Activated CD4-positive, alpha-beta memory T cell treated with anti-CD3 and anti-CD28 coated beads for 36 hours (primary cell): Measurements from ENCODE around the gene OR13F1. TPM values are rescaled to one million over a fixed set of nuclear protein-coding genes. Genes with fewer than 3 reads are reported as not detected.

ENCODE experiments used
- CTCF ChIA-PET: fragments of 350-600 bp; sonication (Branson Sonifier 250); formaldehyde crosslinking; loops from one replicate; lab custom pipeline; 2021; ENCODE audit warnings: antibody characterized with exemption, inconsistent platforms; lab: Charles Lee
- POLR2A ChIA-PET: fragments of 350-600 bp; sonication (Branson Sonifier 250); formaldehyde crosslinking; loops from one replicate; lab custom pipeline; 2021; ENCODE audit warnings: antibody characterized with exemption; lab: Charles Lee
- DNase-seq: peaks from one replicate; pipeline ENCODE4 v3.0.0-alpha.2; 2020
- H3K27ac Mint-ChIP-seq: one replicate; pipeline ENCODE4 v1.8.0; 2021; ENCODE audit warnings: mixed read lengths
- H3K27me3 Mint-ChIP-seq: one replicate; pipeline ENCODE4 v1.8.0; 2021; ENCODE audit warnings: mixed read lengths
- H3K36me3 Mint-ChIP-seq: one replicate; pipeline ENCODE4 v1.8.0; 2021; ENCODE audit warnings: mixed read lengths
- H3K4me1 Mint-ChIP-seq: one replicate; pipeline ENCODE4 v1.8.0; 2021; ENCODE audit warnings: low read depth, mixed read lengths
- H3K4me3 Mint-ChIP-seq: one replicate; pipeline ENCODE4 v1.8.0; 2021; ENCODE audit warnings: mild to moderate bottlenecking, mixed read lengths
- H3K9me3 Mint-ChIP-seq: one replicate; pipeline ENCODE4 v1.8.0; 2021; ENCODE audit warnings: mixed read lengths
- intact Hi-C: fragments of 100-400 bp; cut with micrococcal nuclease; formaldehyde crosslinking; loops from one replicate; pipeline ENCODE4 v1.15.1; 2023
- total RNA-seq, 2 experiments: library from RNA; stranded (reverse); gene quantifications; one replicate each; pipeline ENCODE4 v1.2.3, GENCODE V29; 2021

Gene OR13F1
- total RNA-seq, 2 experiments from 2014 or later: not detected

DNA sequence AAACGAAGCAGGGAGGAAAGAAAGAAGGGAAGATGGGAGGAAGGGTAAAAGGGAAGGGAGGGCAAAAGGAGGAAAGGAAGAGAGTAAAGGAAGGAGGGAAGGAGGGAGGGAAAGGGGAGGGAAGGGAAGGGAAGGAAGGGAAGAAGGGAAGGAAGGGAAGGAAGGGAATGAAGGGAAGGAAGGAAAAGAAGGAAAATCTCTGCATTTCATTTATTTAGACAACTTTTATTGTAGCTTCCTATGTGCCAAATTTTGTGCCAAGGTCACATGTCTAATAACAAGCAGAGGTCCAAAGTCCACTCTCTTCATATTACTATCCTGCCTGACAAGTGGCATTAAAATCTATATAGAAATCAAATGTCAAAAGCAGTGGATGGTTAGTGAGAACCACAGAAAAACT, 35.2 kb downstream of the OR13F1 start:
- Mint-ChIP-seq H3K9me3 (no peaks in the 10 kb centered on the region), H3K4me1 (no peaks in the 10 kb centered on the region), H3K4me3 (no peak overlapping the region), H3K36me3 (no peaks in the 10 kb centered on the region), H3K27me3 (no peaks in the 10 kb centered on the region), H3K27ac (no peak overlapping the region)
- ChIA-PET POLR2A (no interaction called here), CTCF (no interaction called here)
- intact Hi-C loops: no loop called here
- no peak for DNase-seq

DNA sequence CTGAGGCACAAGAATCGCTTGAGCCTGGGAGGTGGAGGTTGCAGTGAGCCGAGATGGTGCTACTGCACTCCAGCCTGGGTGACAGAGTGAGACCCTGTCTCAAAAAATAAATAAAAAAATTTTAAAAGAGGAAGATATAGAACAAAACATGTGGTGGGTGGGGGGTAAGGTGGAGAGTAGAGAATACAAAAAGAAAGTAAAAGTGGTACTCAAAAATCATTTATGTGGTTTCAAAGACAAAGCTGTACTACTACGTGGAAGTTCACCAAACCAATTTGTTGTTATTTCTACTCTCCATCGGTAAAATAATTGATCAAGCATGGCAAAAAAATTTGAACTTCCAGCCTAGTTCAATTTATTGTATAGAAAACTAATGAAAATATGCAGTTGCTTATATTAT, 40.6 kb downstream of the OR13F1 start:
- DNase-seq: no peak
- ChIA-PET CTCF (no interaction called here), POLR2A (no interaction called here)
- Mint-ChIP-seq H3K4me1 (no peaks in the 10 kb centered on the region), H3K4me3 (no peak overlapping the region), H3K9me3 (no peaks in the 10 kb centered on the region), H3K27me3 (no peaks in the 10 kb centered on the region), H3K36me3 (no peaks in the 10 kb centered on the region), H3K27ac (no peak overlapping the region)
- intact Hi-C loops: no loop called here

- intact Hi-C loops: no loop called here
- Mint-ChIP-seq H3K36me3 (no peaks in the 10 kb centered on the region), H3K27ac (no peak overlapping the region), H3K27me3 (no peaks in the 10 kb centered on the region), H3K4me3 (no peak overlapping the region), H3K9me3 (peaks cover 4% of the 10 kb centered on the region), H3K4me1 (no peaks in the 10 kb centered on the region)
- DNase-seq: no peak
- CTCF ChIA-PET: no interaction called here
- POLR2A ChIA-PET: no interaction called here
Observed at GRCh38 chr9:104553261-104553660, 49.2 kb downstream of the OR13F1 start.

Other genes starting within 250 kb of the OR13F1 start
- not detected for gene OR13C4, start 22.9 kb downstream of the OR13F1 start, total RNA-seq
- not detected for gene OR13C3, start 32.6 kb downstream of the OR13F1 start, total RNA-seq
- not detected for gene OR13C8, start 64.9 kb downstream of the OR13F1 start, total RNA-seq
- not detected for gene OR13C5, start 95.2 kb downstream of the OR13F1 start, total RNA-seq
- gene OR13C2, start 101.4 kb downstream of the OR13F1 start, total RNA-seq: not detected
- gene OR13C9, start 113.9 kb downstream of the OR13F1 start, total RNA-seq: not detected
- gene OR13D1, start 190.3 kb downstream of the OR13F1 start, total RNA-seq: not detected
- 10 to 100 TPM; 11.1 to 12.5 TPM for gene NIPSNAP3A, start 243.4 kb downstream of the OR13F1 start, total RNA-seq